Astrocyte (in vitro differentiated cells and primary cell): ENCODE measurements around the gene AMDHD2.

Experiments
- EZH2 ChIP-seq: IDR thresholded peaks from 2 replicates; pipeline ENCODE4 v1.6.1; 2012; ENCODE audit warnings: mild to moderate bottlenecking, low read length, inconsistent platforms; ENCODE audit not compliant: insufficient read depth
- TF ChIP-seq, protein P1 (sequence below): IDR thresholded peaks from 2 replicates; pipeline ENCODE4 v1.5.1; 2011; ENCODE audit warnings: low read depth, mild to moderate bottlenecking, inconsistent platforms, low read length, moderate library complexity; ENCODE audit not compliant: insufficient read depth

DNA sequence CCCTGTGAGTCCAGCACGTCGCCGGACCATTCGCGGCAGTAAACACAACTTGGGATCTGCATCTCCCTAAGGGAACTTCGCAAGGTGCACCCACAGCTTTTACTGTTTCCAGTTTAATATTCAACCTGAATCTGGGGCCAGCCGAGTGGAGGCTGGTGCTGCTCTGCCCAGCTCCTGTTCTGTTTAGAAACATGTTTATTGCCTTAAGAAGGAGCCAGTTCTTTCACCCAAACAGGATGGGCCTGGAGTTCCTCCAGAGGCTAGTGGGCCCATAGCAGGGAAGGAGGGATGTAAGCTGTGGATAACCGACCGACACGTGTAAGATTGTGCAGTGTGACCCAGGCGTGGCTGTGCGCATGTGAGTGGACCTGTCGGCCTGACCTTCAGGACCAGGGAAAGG is 27.9 kb upstream of the AMDHD2 start:
- TF ChIP-seq, protein P1, sequence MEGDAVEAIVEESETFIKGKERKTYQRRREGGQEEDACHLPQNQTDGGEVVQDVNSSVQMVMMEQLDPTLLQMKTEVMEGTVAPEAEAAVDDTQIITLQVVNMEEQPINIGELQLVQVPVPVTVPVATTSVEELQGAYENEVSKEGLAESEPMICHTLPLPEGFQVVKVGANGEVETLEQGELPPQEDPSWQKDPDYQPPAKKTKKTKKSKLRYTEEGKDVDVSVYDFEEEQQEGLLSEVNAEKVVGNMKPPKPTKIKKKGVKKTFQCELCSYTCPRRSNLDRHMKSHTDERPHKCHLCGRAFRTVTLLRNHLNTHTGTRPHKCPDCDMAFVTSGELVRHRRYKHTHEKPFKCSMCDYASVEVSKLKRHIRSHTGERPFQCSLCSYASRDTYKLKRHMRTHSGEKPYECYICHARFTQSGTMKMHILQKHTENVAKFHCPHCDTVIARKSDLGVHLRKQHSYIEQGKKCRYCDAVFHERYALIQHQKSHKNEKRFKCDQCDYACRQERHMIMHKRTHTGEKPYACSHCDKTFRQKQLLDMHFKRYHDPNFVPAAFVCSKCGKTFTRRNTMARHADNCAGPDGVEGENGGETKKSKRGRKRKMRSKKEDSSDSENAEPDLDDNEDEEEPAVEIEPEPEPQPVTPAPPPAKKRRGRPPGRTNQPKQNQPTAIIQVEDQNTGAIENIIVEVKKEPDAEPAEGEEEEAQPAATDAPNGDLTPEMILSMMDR, result no peak
- no peak for TF ChIP-seq EZH2
